ENCODE data around the gene OR1M1.
A peak's percentile ranks its signal among the peaks of the same experiment; 100 is the strongest.
"Not testable (repeated sequence)": the region's sequence is repeated elsewhere in the genome, so short reads cannot be mapped to it uniquely, and the experiment has no call there.

The OR1M1 gene

DNA sequence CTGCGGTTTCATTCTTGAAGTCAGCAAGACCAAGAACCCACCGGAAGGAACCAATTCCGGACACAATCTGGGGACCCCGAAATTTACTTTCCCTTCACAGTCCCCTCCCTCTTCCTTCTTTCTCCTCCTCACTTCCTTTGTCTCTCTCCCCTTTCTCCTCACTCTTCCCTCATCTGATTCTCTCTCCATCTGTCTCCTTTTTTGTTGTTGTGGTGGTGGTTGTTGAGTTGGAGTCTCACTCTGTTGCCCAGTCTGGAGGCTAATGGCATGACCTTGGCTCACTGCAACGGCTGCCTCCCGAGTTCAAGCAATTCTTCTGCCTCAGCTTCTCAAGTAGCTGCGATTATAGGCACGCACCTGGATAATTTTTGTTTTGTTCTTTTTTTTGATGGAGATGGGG lies 32.7 kb upstream of the OR1M1 start:
- DNase-seq (ENCODE audit: low read depth, low spot score) = no peak
- Histone ChIP-seq H3K36me3 (ENCODE audit: insufficient read depth, low read length) (no peaks in the 10 kb centered on the region), H3K27ac (no peak overlapping the region), H3K4me3 (no peak overlapping the region), H3K9ac (ENCODE audit: insufficient read length) (no peak overlapping the region), H3K9me3 (ENCODE audit: low read depth, low read length) (no peaks in the 10 kb centered on the region)
- TF ChIP-seq FOXP2 (optimal IDR thresholded peaks at IDR 0.05; ENCODE audit: control extremely low read depth, extremely low read length, insufficient read depth) = no peak
- TF ChIP-seq POLR2AphosphoS5 (IDR thresholded peaks at IDR 0.05; ENCODE audit: borderline replicate concordance, low read depth, low read length) = no peak

GRCh38 chr19:9054765-9055164 lies 32.1 kb upstream of the OR1M1 start:
- TF ChIP-seq EZH2 (IDR thresholded peaks at IDR 0.05) (no peak), POLR2AphosphoS5 (IDR thresholded peaks at IDR 0.05; ENCODE audit: borderline replicate concordance, low read depth, low read length) (peak; percentile 47; the same call in 1 of the 2 replicates), FOXP2 (optimal IDR thresholded peaks at IDR 0.05; ENCODE audit: control extremely low read depth, extremely low read length, insufficient read depth) (no peak)
- H3K27ac ChIP-seq = no peak overlapping the region
- peak; percentile 50 for DNase-seq (ENCODE audit: low read depth, low spot score)
- no peak overlapping the region for H3K9ac ChIP-seq (ENCODE audit: insufficient read length)
- H3K4me3 ChIP-seq = no peak overlapping the region
- H3K36me3 ChIP-seq (ENCODE audit: insufficient read depth, low read length) = no peaks in the 10 kb centered on the region
- H3K9me3 ChIP-seq (ENCODE audit: low read depth, low read length) = no peaks in the 10 kb centered on the region

DNA sequence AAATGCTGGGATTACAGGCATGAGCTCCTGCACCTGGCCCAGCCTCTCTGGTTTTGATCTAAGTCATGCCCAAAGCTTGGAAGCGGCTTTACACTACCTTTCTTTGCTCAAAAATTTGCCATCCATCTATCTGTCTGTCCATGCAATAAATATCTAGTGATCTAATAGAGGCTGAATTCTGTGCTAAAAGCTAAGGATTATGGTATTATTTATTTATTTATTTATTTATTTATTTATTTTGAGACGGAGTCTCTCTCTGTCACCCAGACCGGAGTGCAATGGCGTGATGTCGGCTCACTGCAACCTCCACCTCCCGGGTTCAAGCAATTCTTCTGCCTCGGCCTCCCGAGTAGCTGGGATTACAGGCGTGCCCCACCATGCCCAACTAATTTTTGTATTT lies 30.7 kb upstream of the OR1M1 start:
- DNase-seq (ENCODE audit: low read depth, low spot score); H3K36me3 ChIP-seq (ENCODE audit: insufficient read depth, low read length); H3K27ac ChIP-seq; H3K9ac ChIP-seq (ENCODE audit: insufficient read length); H3K4me3 ChIP-seq; H3K9me3 ChIP-seq (ENCODE audit: low read depth, low read length): not testable (repeated sequence)

- no peak for TF ChIP-seq FOXP2 (optimal IDR thresholded peaks at IDR 0.05; ENCODE audit: control extremely low read depth, extremely low read length, insufficient read depth)
- no peak for TF ChIP-seq EZH2 (IDR thresholded peaks at IDR 0.05)
- TF ChIP-seq POLR2AphosphoS5 (IDR thresholded peaks at IDR 0.05; ENCODE audit: borderline replicate concordance, low read depth, low read length) = no peak
- no peaks in the 10 kb centered on the region for H3K9me3 ChIP-seq (ENCODE audit: low read depth, low read length)
- no peak overlapping the region for H3K4me3 ChIP-seq
- no peaks in the 10 kb centered on the region for H3K36me3 ChIP-seq (ENCODE audit: insufficient read depth, low read length)
- H3K9ac ChIP-seq (ENCODE audit: insufficient read length) = no peak overlapping the region
- no peak overlapping the region for H3K27ac ChIP-seq
- DNase-seq (ENCODE audit: low read depth, low spot score) = no peak
Observed at GRCh38 chr19:9057505-9058258, 29.2 kb upstream of the OR1M1 start.

DNA sequence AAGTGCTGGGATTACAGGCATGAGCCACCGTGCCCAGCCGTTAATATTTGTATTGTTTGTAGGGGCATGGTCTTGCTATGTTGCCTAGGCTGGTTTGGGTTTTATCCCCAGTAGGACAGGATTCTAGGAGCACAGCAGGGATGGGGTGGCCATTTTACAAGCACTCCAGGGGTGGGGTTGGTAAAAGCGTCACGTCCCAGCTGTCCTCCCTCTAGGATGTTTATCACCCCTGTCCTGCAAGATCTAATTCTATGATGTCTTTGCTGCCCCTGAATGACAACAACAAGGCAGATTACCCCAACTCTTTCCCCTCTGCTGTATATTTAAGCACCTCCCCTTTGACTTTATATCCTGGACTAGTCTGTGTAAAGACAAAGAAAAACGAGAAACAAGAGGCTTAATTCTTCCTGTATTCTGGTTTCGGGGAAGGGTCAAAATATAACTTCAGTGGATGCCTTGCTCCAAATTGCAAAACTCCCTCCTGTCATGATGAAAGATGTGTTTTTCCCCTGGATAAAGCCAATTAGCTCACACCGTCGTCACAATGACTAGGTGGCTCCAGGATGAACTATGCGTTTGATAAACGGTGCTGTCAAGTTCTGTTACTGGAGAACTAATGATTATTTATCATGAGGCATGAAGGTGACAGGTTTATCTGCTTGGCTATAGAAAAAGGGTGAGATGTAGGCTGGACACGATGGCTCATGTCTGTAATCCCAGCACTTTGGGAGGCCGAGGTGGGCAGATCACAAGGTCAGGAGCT lies 27.8 kb upstream of the OR1M1 start:
- no peak overlapping the region for H3K4me3 ChIP-seq
- TF ChIP-seq POLR2AphosphoS5 (IDR thresholded peaks at IDR 0.05; ENCODE audit: borderline replicate concordance, low read depth, low read length) = no peak
- H3K27ac ChIP-seq = no peak overlapping the region
- H3K9ac ChIP-seq (ENCODE audit: insufficient read length) = no peak overlapping the region
- H3K9me3 ChIP-seq (ENCODE audit: low read depth, low read length) = no peaks in the 10 kb centered on the region
- no peak for DNase-seq (ENCODE audit: low read depth, low spot score)
- no peaks in the 10 kb centered on the region for H3K36me3 ChIP-seq (ENCODE audit: insufficient read depth, low read length)

- Histone ChIP-seq H3K9ac (ENCODE audit: insufficient read length) (no peak overlapping the region), H3K36me3 (ENCODE audit: insufficient read depth, low read length) (no peaks in the 10 kb centered on the region), H3K9me3 (ENCODE audit: low read depth, low read length) (no peaks in the 10 kb centered on the region), H3K27ac (no peak overlapping the region), H3K4me3 (no peak overlapping the region)
- no peak for DNase-seq (ENCODE audit: low read depth, low spot score)
- no peak for TF ChIP-seq POLR2AphosphoS5 (IDR thresholded peaks at IDR 0.05; ENCODE audit: borderline replicate concordance, low read depth, low read length)
- TF ChIP-seq FOXP2 (optimal IDR thresholded peaks at IDR 0.05; ENCODE audit: control extremely low read depth, extremely low read length, insufficient read depth) = no peak
- TF ChIP-seq EZH2 (IDR thresholded peaks at IDR 0.05) = no peak
Observed at GRCh38 chr19:9060564-9061340, 26.1 kb upstream of the OR1M1 start.

DNA sequence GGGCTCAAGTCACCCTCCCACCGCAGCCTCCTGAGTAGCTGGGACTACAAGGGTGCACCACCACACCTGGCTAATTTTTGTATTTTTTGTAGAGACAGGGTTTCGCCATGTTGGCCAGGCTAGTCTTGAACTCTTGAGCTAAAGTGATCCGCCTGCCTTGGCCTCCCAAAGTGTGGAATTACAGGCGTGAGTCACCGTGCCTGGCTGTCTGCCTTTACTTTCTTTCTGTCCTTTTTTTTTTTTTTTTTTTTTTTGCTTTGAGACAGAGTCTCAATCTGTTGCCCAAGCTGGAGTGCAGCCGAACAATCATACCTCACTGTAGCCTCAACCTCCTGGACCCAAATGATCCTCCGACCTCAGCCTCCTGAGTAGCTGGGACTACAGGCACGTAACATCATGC lies 25.0 kb upstream of the OR1M1 start:
- H3K36me3 ChIP-seq (ENCODE audit: insufficient read depth, low read length) = no peaks in the 10 kb centered on the region
- no peak for TF ChIP-seq POLR2AphosphoS5 (IDR thresholded peaks at IDR 0.05; ENCODE audit: borderline replicate concordance, low read depth, low read length)
- TF ChIP-seq EZH2 (IDR thresholded peaks at IDR 0.05) = no peak
- TF ChIP-seq FOXP2 (optimal IDR thresholded peaks at IDR 0.05; ENCODE audit: control extremely low read depth, extremely low read length, insufficient read depth) = no peak
- no peaks in the 10 kb centered on the region for H3K9me3 ChIP-seq (ENCODE audit: low read depth, low read length)
- H3K9ac ChIP-seq (ENCODE audit: insufficient read length) = no peak overlapping the region
- no peak overlapping the region for H3K4me3 ChIP-seq
- DNase-seq (ENCODE audit: low read depth, low spot score) = no peak
- no peak overlapping the region for H3K27ac ChIP-seq

DNA sequence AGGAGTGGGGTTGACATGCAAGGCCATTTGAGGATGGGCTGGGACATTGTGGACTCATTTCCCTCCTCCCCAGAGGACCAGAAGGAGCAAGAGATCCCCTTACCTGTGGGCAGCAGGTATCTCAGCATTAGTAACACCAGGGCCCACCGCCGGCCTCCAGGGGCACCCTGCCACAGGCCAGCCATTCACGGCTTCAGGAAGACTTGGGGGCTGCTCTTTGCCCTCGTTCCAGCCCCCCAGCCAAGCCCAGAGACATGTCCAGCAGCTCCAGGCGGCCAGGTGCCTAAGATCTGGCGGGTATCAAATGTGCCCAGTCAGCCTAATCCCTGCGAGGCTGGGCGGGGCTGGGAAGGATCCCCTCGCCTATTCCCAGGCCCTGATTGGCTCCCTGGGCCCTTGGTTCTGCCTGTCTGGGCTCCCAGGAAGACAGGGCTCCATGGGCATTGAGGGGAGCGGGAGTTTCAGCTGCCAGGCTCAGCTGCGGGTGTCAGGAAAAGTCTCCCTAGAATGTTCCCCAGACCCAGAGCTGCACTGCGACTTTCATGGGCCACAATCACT lies 21.3 kb upstream of the OR1M1 start:
- DNase-seq (ENCODE audit: low read depth, low spot score) = no peak
- Histone ChIP-seq H3K27ac (no peak overlapping the region), H3K4me3 (no peak overlapping the region), H3K9ac (ENCODE audit: insufficient read length) (no peak overlapping the region), H3K36me3 (ENCODE audit: insufficient read depth, low read length) (no peaks in the 10 kb centered on the region), H3K9me3 (ENCODE audit: low read depth, low read length) (no peaks in the 10 kb centered on the region)
- TF ChIP-seq EZH2 (IDR thresholded peaks at IDR 0.05) (no peak), POLR2AphosphoS5 (IDR thresholded peaks at IDR 0.05; ENCODE audit: borderline replicate concordance, low read depth, low read length) (no peak), FOXP2 (optimal IDR thresholded peaks at IDR 0.05; ENCODE audit: control extremely low read depth, extremely low read length, insufficient read depth) (no peak)
